GM12878 (cell line): ENCODE measurements around the gene SMC3.

Source experiments
- CBX5 ChIP-seq: sonication (generic); IDR thresholded peaks from 2 replicates; pipeline ENCODE4 v1.6.1; 2016; ENCODE audit warnings: low read depth, moderate library complexity, mild to moderate bottlenecking, inconsistent platforms
- CHD2 ChIP-seq: IDR thresholded peaks from 2 replicates; pipeline ENCODE4 v1.6.1; 2011; ENCODE audit warnings: low read depth, low read length, improper control_type of control experiment, borderline replicate concordance
- HDGF ChIP-seq: fragments of 450-650 bp; IDR thresholded peaks from 2 replicates; pipeline ENCODE4 v1.6.1; 2016; ENCODE audit warnings: antibody characterized with exemption
- SP1 ChIP-seq: IDR thresholded peaks from one replicate; pipeline ENCODE4 v1.6.1; 2011; ENCODE audit warnings: low read depth, low read length
- TCF12 ChIP-seq: IDR thresholded peaks from 2 replicates; pipeline ENCODE4 v1.6.1; 2011; ENCODE audit warnings: low read depth, mild to moderate bottlenecking, low read length
- TF ChIP-seq, protein P1 (sequence below): fragments of 450-650 bp; IDR thresholded peaks from 2 replicates; pipeline ENCODE4 v1.6.1; 2017; ENCODE audit warnings: mild to moderate bottlenecking, moderate library complexity
- TF ChIP-seq, protein P2 (sequence below): IDR thresholded peaks from 2 replicates; pipeline ENCODE4 v1.6.1; 2012; ENCODE audit warnings: low read depth, low read length, improper control_type of control experiment
- TF ChIP-seq, protein P3 (sequence below): fragments of 150-350 bp; IDR thresholded peaks from 2 replicates; pipeline ENCODE4 v1.6.1; 2016; ENCODE audit warnings: low read depth, low read length
- TF ChIP-seq, protein P4 (sequence below), 3 experiments: IDR thresholded peaks in 2 of 3; conservative IDR thresholded peaks in 1 of 3; 2 replicates each; pipeline ENCODE4 v1.5.1; 2011; ENCODE audit warnings: low read depth in 3 of 3, low read length in 3 of 3, mild to moderate bottlenecking in 3 of 3, control low read depth in 2 of 3, moderate library complexity in 2 of 3, inconsistent platforms in 1 of 3, mixed read lengths in 1 of 3; ENCODE audit not compliant: control insufficient read depth in 2 of 3, insufficient read depth in 1 of 3; ENCODE audit errors: extremely low read depth in 1 of 3
- TF ChIP-seq, protein P5 (sequence below): IDR thresholded peaks from 2 replicates; pipeline ENCODE4 v1.6.1; 2012; ENCODE audit warnings: mild to moderate bottlenecking, low read depth, low read length
- TF ChIP-seq, protein P6 (sequence below): IDR thresholded peaks from 2 replicates; pipeline ENCODE4 v1.6.1; 2011; ENCODE audit warnings: low read depth, low read length, improper control_type of control experiment, borderline replicate concordance

DNA sequence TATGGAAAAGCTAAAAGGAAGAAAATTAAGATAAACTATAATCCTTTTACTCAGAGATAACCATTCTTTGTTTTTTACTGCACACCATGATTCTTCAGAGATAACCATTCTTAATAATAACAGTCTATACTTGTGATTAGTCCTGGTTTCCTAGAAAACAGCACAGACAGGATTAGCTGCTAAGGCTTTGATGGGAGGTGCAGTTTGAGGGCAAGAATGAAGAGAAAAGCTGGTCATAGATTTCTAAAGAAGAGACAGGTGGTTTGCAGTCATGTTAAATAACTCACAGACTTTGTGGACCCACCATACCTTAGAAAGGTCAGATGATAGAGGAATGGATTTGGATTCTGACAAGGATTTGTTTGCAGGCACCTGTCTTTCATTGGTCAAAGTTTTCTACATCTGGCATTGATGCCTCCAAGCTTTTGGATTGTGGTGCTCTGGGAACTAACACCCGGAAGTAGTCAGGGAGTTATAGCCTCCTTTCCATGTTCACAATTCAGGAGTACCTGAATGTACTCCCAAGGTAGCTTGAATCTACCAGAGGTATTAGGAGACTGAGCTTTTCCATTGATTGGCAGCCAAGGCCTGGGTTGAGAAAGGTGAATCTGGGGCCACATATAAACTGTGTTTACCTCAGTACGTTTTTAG is 3.7 kb downstream of the SMC3 start:
- TF ChIP-seq, protein P1, sequence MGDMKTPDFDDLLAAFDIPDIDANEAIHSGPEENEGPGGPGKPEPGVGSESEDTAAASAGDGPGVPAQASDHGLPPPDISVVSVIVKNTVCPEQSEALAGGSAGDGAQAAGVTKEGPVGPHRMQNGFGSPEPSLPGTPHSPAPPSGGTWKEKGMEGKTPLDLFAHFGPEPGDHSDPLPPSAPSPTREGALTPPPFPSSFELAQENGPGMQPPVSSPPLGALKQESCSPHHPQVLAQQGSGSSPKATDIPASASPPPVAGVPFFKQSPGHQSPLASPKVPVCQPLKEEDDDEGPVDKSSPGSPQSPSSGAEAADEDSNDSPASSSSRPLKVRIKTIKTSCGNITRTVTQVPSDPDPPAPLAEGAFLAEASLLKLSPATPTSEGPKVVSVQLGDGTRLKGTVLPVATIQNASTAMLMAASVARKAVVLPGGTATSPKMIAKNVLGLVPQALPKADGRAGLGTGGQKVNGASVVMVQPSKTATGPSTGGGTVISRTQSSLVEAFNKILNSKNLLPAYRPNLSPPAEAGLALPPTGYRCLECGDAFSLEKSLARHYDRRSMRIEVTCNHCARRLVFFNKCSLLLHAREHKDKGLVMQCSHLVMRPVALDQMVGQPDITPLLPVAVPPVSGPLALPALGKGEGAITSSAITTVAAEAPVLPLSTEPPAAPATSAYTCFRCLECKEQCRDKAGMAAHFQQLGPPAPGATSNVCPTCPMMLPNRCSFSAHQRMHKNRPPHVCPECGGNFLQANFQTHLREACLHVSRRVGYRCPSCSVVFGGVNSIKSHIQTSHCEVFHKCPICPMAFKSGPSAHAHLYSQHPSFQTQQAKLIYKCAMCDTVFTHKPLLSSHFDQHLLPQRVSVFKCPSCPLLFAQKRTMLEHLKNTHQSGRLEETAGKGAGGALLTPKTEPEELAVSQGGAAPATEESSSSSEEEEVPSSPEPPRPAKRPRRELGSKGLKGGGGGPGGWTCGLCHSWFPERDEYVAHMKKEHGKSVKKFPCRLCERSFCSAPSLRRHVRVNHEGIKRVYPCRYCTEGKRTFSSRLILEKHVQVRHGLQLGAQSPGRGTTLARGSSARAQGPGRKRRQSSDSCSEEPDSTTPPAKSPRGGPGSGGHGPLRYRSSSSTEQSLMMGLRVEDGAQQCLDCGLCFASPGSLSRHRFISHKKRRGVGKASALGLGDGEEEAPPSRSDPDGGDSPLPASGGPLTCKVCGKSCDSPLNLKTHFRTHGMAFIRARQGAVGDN, result no peak
- no peak for TF ChIP-seq HDGF
- no peak for TF ChIP-seq SP1
- TF ChIP-seq, protein P2, sequence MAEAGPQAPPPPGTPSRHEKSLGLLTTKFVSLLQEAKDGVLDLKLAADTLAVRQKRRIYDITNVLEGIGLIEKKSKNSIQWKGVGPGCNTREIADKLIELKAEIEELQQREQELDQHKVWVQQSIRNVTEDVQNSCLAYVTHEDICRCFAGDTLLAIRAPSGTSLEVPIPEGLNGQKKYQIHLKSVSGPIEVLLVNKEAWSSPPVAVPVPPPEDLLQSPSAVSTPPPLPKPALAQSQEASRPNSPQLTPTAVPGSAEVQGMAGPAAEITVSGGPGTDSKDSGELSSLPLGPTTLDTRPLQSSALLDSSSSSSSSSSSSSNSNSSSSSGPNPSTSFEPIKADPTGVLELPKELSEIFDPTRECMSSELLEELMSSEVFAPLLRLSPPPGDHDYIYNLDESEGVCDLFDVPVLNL, result no peak
- TF ChIP-seq, protein P3, sequence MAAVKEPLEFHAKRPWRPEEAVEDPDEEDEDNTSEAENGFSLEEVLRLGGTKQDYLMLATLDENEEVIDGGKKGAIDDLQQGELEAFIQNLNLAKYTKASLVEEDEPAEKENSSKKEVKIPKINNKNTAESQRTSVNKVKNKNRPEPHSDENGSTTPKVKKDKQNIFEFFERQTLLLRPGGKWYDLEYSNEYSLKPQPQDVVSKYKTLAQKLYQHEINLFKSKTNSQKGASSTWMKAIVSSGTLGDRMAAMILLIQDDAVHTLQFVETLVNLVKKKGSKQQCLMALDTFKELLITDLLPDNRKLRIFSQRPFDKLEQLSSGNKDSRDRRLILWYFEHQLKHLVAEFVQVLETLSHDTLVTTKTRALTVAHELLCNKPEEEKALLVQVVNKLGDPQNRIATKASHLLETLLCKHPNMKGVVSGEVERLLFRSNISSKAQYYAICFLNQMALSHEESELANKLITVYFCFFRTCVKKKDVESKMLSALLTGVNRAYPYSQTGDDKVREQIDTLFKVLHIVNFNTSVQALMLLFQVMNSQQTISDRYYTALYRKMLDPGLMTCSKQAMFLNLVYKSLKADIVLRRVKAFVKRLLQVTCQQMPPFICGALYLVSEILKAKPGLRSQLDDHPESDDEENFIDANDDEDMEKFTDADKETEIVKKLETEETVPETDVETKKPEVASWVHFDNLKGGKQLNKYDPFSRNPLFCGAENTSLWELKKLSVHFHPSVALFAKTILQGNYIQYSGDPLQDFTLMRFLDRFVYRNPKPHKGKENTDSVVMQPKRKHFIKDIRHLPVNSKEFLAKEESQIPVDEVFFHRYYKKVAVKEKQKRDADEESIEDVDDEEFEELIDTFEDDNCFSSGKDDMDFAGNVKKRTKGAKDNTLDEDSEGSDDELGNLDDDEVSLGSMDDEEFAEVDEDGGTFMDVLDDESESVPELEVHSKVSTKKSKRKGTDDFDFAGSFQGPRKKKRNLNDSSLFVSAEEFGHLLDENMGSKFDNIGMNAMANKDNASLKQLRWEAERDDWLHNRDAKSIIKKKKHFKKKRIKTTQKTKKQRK, result no peak
- TF ChIP-seq, protein P4, sequence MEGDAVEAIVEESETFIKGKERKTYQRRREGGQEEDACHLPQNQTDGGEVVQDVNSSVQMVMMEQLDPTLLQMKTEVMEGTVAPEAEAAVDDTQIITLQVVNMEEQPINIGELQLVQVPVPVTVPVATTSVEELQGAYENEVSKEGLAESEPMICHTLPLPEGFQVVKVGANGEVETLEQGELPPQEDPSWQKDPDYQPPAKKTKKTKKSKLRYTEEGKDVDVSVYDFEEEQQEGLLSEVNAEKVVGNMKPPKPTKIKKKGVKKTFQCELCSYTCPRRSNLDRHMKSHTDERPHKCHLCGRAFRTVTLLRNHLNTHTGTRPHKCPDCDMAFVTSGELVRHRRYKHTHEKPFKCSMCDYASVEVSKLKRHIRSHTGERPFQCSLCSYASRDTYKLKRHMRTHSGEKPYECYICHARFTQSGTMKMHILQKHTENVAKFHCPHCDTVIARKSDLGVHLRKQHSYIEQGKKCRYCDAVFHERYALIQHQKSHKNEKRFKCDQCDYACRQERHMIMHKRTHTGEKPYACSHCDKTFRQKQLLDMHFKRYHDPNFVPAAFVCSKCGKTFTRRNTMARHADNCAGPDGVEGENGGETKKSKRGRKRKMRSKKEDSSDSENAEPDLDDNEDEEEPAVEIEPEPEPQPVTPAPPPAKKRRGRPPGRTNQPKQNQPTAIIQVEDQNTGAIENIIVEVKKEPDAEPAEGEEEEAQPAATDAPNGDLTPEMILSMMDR (IDR thresholded peaks at IDR 0.05 in 2 of 3, conservative IDR thresholded peaks at IDR 0.05 in 1 of 3; ENCODE audit: control insufficient read depth in 2 of 3, extremely low read depth in 1 of 3, insufficient read depth in 1 of 3, low read depth in 3 of 3, low read length in 3 of 3), result no peak
- no peak for TF ChIP-seq CBX5
- TF ChIP-seq, protein P5, sequence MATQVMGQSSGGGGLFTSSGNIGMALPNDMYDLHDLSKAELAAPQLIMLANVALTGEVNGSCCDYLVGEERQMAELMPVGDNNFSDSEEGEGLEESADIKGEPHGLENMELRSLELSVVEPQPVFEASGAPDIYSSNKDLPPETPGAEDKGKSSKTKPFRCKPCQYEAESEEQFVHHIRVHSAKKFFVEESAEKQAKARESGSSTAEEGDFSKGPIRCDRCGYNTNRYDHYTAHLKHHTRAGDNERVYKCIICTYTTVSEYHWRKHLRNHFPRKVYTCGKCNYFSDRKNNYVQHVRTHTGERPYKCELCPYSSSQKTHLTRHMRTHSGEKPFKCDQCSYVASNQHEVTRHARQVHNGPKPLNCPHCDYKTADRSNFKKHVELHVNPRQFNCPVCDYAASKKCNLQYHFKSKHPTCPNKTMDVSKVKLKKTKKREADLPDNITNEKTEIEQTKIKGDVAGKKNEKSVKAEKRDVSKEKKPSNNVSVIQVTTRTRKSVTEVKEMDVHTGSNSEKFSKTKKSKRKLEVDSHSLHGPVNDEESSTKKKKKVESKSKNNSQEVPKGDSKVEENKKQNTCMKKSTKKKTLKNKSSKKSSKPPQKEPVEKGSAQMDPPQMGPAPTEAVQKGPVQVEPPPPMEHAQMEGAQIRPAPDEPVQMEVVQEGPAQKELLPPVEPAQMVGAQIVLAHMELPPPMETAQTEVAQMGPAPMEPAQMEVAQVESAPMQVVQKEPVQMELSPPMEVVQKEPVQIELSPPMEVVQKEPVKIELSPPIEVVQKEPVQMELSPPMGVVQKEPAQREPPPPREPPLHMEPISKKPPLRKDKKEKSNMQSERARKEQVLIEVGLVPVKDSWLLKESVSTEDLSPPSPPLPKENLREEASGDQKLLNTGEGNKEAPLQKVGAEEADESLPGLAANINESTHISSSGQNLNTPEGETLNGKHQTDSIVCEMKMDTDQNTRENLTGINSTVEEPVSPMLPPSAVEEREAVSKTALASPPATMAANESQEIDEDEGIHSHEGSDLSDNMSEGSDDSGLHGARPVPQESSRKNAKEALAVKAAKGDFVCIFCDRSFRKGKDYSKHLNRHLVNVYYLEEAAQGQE, result no peak
- TF ChIP-seq TCF12, result no peak
- no peak for TF ChIP-seq CHD2
- TF ChIP-seq, protein P6, sequence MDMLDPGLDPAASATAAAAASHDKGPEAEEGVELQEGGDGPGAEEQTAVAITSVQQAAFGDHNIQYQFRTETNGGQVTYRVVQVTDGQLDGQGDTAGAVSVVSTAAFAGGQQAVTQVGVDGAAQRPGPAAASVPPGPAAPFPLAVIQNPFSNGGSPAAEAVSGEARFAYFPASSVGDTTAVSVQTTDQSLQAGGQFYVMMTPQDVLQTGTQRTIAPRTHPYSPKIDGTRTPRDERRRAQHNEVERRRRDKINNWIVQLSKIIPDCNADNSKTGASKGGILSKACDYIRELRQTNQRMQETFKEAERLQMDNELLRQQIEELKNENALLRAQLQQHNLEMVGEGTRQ, result no peak
